ENCODE measurements around the gene REPIN1.

The REPIN1 gene

DNA sequence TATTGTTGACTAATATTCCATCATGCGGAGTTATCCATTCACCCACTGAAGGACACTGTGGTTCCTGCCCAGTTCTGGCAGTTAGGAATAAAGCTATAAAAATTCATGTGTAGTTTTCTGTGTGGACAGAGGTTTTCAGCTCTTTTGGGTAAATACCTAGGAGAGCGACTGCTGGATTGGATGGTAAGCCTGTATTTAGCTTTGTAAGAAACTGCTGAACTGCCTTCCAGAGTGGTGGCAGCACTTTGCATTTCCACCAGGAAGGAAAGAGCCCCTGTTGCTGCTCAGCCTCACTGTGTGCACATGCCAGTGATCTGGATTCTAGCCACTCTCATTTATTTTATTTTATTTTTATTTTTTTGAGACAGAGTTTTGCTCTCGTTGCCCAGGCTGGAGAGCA lies 24.7 kb downstream of the REPIN1 start:
- H3K4me3 ChIP-seq (ENCODE audit: low read depth, low read length) = no peak overlapping the region
- no peak for TF ChIP-seq CTCF (IDR thresholded peaks at IDR 0.05; ENCODE audit: borderline replicate concordance, insufficient read depth, low read depth, low read length)

DNA sequence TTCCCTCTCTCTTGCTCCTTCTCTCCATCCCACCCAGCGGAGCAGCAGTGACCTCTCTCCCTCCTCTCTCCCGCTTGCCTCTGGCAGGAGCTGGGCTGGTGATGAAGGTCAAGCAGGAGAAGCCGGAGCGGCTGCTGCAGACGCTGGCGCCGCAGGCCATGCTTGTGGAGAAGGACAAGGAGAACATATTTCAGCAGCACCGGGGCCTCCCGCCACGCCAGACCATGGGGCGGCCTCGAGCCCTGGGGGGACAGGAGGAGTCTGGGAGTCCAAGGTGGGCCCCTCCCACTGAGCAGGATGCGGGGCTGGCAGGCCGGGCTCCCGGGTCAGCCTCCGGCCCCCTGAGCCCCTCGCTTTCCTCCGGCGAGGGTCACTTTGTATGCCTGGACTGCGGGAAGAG lies 27.8 kb downstream of the REPIN1 start:
- no peak for TF ChIP-seq CTCF (IDR thresholded peaks at IDR 0.05; ENCODE audit: borderline replicate concordance, insufficient read depth, low read depth, low read length)
- H3K4me3 ChIP-seq (ENCODE audit: low read depth, low read length) = no peak overlapping the region

DNA sequence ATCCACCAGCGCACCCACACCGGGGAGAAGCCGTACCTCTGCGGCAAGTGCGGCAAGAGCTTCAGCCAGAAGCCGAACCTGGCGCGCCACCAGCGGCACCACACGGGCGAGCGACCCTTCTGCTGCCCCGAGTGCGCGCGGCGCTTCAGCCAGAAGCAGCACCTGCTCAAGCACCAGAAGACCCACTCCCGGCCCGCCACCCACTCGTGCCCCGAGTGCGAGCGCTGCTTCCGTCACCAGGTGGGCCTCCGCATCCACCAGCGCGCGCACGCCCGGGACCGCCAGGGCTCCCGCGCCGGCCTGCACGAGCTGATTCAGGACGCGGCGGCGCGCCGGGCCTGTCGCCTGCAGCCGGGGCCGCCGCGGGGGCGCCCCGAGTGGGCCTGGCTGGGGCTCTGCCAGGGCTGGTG lies 28.2 kb downstream of the REPIN1 start:
- TF ChIP-seq CTCF (IDR thresholded peaks at IDR 0.05; ENCODE audit: borderline replicate concordance, insufficient read depth, low read depth, low read length) = no peak
- no peak overlapping the region for H3K4me3 ChIP-seq (ENCODE audit: low read depth, low read length)

- TF ChIP-seq CTCF (IDR thresholded peaks at IDR 0.05; ENCODE audit: borderline replicate concordance, insufficient read depth, low read depth, low read length) = no peak
- no peak overlapping the region for H3K4me3 ChIP-seq (ENCODE audit: low read depth, low read length)
Observed at GRCh38 chr7:150397346-150398107, 28.9 kb downstream of the REPIN1 start.

- TF ChIP-seq CTCF (IDR thresholded peaks at IDR 0.05; ENCODE audit: borderline replicate concordance, insufficient read depth, low read depth, low read length) = no peak
- no peak overlapping the region for H3K4me3 ChIP-seq (ENCODE audit: low read depth, low read length)
Observed at GRCh38 chr7:150398108-150398964, 29.7 kb downstream of the REPIN1 start.

- H3K4me3 ChIP-seq (ENCODE audit: low read depth, low read length) = no peak overlapping the region
- no peak for TF ChIP-seq CTCF (IDR thresholded peaks at IDR 0.05; ENCODE audit: borderline replicate concordance, insufficient read depth, low read depth, low read length)
Observed at GRCh38 chr7:150398965-150399320, 30.3 kb downstream of the REPIN1 start.
